ENCODE data around the gene NACC1.

The NACC1 gene

GRCh38 chr19:13100841-13101589 is 17.0 kb upstream of the NACC1 start:
- peak; percentile 61 for TF ChIP-seq RAD21 (IDR thresholded peaks at IDR 0.05; ENCODE audit: low read depth)
- no peak for TF ChIP-seq FOXM1 (IDR thresholded peaks at IDR 0.05; ENCODE audit: borderline replicate concordance, low read depth)

- TF ChIP-seq NFIC (IDR thresholded peaks at IDR 0.05) (no peak), YY1 (IDR thresholded peaks at IDR 0.05; ENCODE audit: low read depth) (no peak), TEAD4 (IDR thresholded peaks at IDR 0.05) (no peak), EP300 (IDR thresholded peaks at IDR 0.05; ENCODE audit: borderline replicate concordance) (no peak), RAD21 (IDR thresholded peaks at IDR 0.05; ENCODE audit: low read depth) (no peak), TAF1 (IDR thresholded peaks at IDR 0.05; ENCODE audit: low read depth) (no peak), REST (IDR thresholded peaks at IDR 0.05; ENCODE audit: low read depth) (no peak), EGR1 (IDR thresholded peaks at IDR 0.05) (no peak), CEBPB (IDR thresholded peaks at IDR 0.05) (no peak), TCF12 (IDR thresholded peaks at IDR 0.05; ENCODE audit: low read depth) (no peak), MAX (IDR thresholded peaks at IDR 0.05) (no peak), CREB1 (IDR thresholded peaks at IDR 0.05; ENCODE audit: low read depth) (no peak), FOXM1 (IDR thresholded peaks at IDR 0.05; ENCODE audit: borderline replicate concordance, low read depth) (no peak), ZBTB7A (IDR thresholded peaks at IDR 0.05; ENCODE audit: low read depth) (no peak), USF1 (IDR thresholded peaks at IDR 0.05) (no peak)
These were observed 16.3 kb upstream of the NACC1 start for GRCh38 chr19:13101590-13102415.

GRCh38 chr19:13102416-13102665 is 15.7 kb upstream of the NACC1 start:
- TF ChIP-seq YY1 (IDR thresholded peaks at IDR 0.05; ENCODE audit: low read depth), result no peak
- TF ChIP-seq TEAD4 (IDR thresholded peaks at IDR 0.05), result no peak
- no peak for TF ChIP-seq TCF12 (IDR thresholded peaks at IDR 0.05; ENCODE audit: low read depth)
- no peak for TF ChIP-seq RAD21 (IDR thresholded peaks at IDR 0.05; ENCODE audit: low read depth)
- no peak for TF ChIP-seq TAF1 (IDR thresholded peaks at IDR 0.05; ENCODE audit: low read depth)
- TF ChIP-seq NFIC (IDR thresholded peaks at IDR 0.05), result no peak
- no peak for TF ChIP-seq CEBPB (IDR thresholded peaks at IDR 0.05)
- TF ChIP-seq FOXM1 (IDR thresholded peaks at IDR 0.05; ENCODE audit: borderline replicate concordance, low read depth), result no peak
- TF ChIP-seq EP300 (IDR thresholded peaks at IDR 0.05; ENCODE audit: borderline replicate concordance), result no peak
- no peak for TF ChIP-seq USF1 (IDR thresholded peaks at IDR 0.05)
- TF ChIP-seq CREB1 (IDR thresholded peaks at IDR 0.05; ENCODE audit: low read depth), result no peak
- no peak for TF ChIP-seq EGR1 (IDR thresholded peaks at IDR 0.05)
- no peak for TF ChIP-seq ZBTB7A (IDR thresholded peaks at IDR 0.05; ENCODE audit: low read depth)
- TF ChIP-seq REST (IDR thresholded peaks at IDR 0.05; ENCODE audit: low read depth), result no peak
- TF ChIP-seq MAX (IDR thresholded peaks at IDR 0.05), result no peak

- no peak for TF ChIP-seq ZBTB7A (IDR thresholded peaks at IDR 0.05; ENCODE audit: low read depth)
- no peak for TF ChIP-seq EGR1 (IDR thresholded peaks at IDR 0.05)
- no peak for TF ChIP-seq NFIC (IDR thresholded peaks at IDR 0.05)
- no peak for TF ChIP-seq CREB1 (IDR thresholded peaks at IDR 0.05; ENCODE audit: low read depth)
- no peak for TF ChIP-seq MAX (IDR thresholded peaks at IDR 0.05)
- no peak for TF ChIP-seq REST (IDR thresholded peaks at IDR 0.05; ENCODE audit: low read depth)
These were observed 15.1 kb upstream of the NACC1 start, which contains the start of gene LYL1 for GRCh38 chr19:13102666-13103580. TSS of gene LYL1 (minus strand) at chr19:13102858. CDS start at chr19:13101171, 1,687 bp downstream.
